GM19455 (cell line): ENCODE measurements around the gene DDX54.

Experiments
- ATAC-seq: cut with Tn5 transposase; IDR thresholded peaks from one replicate; pipeline ENCODE4 v1.9.1; 2021; ENCODE audit not compliant: unreplicated experiment

Gene DDX54, protein sequence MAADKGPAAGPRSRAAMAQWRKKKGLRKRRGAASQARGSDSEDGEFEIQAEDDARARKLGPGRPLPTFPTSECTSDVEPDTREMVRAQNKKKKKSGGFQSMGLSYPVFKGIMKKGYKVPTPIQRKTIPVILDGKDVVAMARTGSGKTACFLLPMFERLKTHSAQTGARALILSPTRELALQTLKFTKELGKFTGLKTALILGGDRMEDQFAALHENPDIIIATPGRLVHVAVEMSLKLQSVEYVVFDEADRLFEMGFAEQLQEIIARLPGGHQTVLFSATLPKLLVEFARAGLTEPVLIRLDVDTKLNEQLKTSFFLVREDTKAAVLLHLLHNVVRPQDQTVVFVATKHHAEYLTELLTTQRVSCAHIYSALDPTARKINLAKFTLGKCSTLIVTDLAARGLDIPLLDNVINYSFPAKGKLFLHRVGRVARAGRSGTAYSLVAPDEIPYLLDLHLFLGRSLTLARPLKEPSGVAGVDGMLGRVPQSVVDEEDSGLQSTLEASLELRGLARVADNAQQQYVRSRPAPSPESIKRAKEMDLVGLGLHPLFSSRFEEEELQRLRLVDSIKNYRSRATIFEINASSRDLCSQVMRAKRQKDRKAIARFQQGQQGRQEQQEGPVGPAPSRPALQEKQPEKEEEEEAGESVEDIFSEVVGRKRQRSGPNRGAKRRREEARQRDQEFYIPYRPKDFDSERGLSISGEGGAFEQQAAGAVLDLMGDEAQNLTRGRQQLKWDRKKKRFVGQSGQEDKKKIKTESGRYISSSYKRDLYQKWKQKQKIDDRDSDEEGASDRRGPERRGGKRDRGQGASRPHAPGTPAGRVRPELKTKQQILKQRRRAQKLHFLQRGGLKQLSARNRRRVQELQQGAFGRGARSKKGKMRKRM

DNA sequence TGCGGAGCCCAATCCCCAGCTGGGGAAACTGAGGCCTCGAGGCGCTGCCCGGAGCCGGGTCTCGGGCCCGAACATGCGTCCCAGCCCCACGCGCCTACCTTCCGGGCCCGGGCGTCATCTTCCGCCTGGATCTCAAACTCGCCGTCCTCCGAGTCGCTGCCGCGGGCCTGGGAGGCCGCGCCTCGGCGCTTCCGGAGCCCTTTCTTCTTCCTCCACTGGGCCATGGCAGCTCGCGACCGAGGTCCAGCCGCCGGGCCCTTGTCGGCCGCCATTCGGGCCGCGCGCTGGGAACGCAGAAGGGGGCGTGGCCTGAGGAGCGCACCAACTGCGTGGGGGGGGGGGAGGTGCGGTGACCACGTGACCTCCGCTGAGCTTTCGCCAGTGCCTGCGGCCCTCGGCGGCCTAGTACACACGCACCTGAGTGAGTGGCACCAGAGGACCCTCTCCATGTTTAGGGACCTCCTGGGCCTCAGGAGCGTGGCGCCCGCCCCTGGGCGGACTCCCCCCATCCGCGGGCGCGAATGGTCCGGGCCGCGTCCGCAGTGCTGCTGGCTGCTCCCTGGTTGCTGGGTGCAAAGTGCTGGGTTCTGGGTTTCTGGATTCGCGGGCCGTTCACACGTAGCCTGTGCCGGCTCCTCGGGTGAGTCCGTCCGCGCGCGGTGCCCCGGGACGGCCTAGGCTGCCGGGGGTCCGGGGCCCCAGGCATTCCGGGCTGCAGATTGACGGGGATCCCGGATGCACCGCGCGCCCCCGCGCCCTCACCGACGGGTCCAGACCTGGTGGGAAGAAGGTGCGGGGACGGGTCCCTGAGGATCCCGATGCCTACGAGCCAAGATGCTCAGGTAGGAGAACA is at the start of gene DDX54, which contains the start of gene RITA1:
DDX54 (minus strand) TSS at position 299 of the 853 bp plus-strand sequence; CDS start at position 272, 27 bp downstream.
RITA1 (plus strand) TSS at position 542 of the 853 bp plus-strand sequence. CDS start 1,026 bp downstream, outside the sequence.
- ATAC-seq, result peak; percentile 50

DNA sequence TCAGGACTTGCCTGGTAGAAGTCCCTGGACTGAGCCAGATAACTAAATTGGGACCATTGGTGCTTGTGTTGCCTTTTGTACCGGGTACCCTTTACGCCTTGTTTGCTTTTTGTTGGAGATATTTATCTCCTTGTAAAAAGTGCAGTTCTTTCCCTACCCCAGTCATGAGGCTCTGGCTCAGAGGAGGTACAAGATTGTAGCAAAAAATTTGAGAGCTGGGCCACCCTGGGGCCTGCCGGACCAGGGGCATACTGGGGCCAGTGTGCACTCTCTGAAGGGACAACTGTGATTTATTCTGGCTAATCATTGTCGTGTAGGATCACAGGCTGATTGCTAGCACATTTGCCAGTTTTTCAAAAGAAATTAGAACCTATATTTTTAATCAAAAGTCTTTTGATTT is 49.2 kb upstream of the DDX54 start:
- ATAC-seq, result no peak

- no peak for ATAC-seq
Observed at GRCh38 chr12:113233967-113234366, 48.7 kb upstream of the DDX54 start.

DNA sequence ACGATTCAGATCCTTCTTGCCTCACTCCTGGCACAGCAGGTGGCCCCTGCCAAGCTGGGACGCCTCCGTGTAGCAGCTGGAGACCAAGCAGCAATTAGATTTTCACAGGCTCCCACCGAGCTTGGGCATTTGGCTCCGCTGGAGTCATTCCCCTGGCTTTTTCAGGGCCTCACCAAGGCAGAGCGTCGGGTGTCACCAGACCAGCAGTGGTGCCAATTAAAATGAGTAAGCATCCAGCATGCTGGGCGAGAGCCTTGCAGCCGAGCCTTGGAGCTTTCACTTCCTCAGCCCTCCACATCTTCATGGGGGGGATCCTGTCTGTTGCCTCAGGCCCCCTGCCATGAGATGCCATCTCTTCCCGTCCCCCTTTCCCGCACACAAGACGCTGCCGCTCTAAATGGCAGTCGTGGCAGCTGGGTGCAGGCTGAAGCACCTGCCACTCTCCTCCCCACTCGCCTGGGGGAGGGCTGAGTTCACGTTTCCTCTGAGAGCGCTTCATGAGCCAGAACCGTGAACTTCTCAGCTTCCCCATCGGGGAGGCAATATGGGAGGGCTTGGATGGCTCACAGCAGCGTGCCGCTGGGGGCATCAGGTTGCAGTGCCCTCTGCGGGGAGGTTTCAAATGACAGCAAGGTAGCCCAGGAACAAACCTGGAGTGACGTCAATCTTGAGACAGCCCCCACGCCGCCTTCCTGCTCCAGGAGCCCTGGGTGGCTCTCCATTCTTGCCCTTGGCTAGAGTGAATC is 47.7 kb upstream of the DDX54 start:
- ATAC-seq, result peak; percentile 66

- ATAC-seq, result no peak
Observed at GRCh38 chr12:113232089-113232839, 47.0 kb upstream of the DDX54 start.

DNA sequence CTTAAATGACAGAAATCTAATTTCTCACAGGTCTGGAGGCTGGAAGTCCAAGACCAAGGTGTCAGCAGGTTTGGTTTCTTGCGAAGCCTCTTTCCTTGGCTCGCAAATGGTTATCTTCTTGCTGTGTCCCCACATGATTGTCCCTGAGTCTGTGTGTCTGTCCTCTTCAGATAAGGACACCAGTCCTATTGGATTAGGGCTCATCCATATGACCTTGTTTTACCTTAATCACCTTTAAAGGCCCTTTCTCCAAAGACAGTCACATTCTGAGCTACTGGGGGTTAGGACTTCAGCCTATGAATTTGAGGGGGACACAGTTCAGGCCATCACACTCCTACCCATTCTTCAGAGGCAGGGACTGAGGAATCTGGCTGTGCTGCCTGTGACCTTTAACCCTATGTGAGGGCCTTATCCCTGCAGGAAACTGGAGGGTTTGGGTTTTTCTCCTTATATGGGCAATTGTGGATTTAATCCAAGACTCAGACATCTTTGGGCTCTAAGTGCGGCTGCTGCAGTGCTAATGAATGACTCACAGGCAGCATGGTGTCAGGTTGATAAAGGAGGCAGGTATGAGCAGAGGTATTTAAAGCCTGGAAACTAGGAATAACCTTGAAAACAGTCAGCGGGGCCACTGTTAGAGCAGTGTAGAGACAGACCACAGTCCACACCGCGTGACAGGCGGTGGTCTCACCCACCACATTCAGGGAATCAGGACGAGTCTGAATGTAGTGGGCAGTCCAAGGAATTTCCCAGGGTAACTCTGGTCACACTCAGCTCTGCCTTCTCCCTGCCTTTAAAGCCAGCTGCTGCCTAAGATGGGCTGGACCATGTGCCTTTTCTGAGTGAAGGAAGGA is 46.2 kb upstream of the DDX54 start:
- ATAC-seq, result no peak

- ATAC-seq, result peak; percentile 11
Observed at GRCh38 chr12:113230315-113231234, 45.3 kb upstream of the DDX54 start.

DNA sequence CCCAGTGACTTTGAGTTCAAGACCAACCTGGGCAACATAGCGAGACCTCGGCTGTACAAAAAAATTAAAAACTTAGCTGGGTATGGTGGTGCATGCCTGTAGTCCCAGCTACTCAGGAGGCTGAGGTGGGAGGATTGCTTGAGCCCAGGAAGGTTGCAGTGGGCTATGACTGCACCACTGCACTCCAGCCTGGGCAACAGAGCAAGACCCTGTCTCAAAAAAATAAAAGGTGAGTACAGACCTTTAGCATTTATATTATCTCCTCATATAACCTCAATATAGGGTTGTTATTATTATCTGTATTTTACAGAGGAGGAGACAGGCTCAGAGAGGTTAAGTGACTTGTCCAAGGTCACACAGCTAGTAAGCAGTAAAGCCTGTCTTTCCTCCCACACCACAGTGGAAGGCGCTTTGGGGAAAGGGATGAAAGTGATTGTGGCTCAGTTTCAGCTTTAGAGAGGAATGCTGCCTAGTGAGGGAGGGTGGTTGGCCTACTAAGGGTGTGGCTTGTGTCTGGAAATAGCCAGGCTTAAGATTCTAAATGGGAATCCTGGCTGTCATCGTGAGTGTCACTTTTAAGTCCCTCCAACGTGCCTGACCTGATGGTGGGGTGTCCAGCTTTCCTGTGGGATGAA is 43.2 kb upstream of the DDX54 start:
- ATAC-seq, result no peak

GRCh38 chr12:113227686-113228391 is 42.6 kb upstream of the DDX54 start:
- no peak for ATAC-seq

- ATAC-seq, result no peak
Observed at GRCh38 chr12:113226696-113227568, 41.7 kb upstream of the DDX54 start.

DNA sequence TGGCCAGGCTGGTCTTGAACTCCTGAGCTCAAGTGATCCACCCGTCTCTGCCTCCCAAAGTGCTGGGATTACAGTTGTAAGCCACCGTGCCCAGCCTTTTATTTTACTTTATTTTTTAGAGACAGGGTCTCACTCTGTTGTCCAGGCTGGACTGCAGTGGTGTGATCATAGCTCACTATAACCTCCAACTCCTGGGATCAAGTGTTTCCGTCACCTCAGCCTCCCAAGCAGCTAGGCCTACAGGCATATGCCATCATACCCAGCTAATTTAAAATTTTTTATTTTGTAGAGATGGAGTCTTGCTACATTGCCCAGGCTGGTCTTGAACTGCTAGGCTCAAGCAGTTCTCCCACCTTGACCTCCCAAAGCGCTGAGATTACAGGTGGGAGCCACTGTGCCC is 39.7 kb upstream of the DDX54 start:
- no peak for ATAC-seq

- ATAC-seq, result no peak
Observed at GRCh38 chr12:113222730-113223531, 37.7 kb upstream of the DDX54 start.

GRCh38 chr12:113221997-113222729 is 36.9 kb upstream of the DDX54 start:
- no peak for ATAC-seq
